Liver (tissue), 9 donors: Measurements from ENCODE around the gene PABPN1L. TPM values are rescaled to one million over a fixed set of nuclear protein-coding genes. Genes with fewer than 3 reads are reported as not detected.
"Not testable (repeated sequence)": the region's sequence is repeated elsewhere in the genome, so short reads cannot be mapped to it uniquely, and the experiment has no call there.

ENCODE experiments used
- DNase-seq: peaks from one replicate; pipeline ENCODE4 v3.0.0-alpha.2; 2017; ENCODE audit warnings: low spot score
- H3K27ac ChIP-seq, 2 donors: one replicate each; pipeline ENCODE4 v1.7.0; 2013; ENCODE audit warnings: inconsistent platforms in 2 of 2, low read length in 2 of 2, control low read depth in 1 of 2, low read depth in 1 of 2, mild to moderate bottlenecking in 1 of 2
- H3K27me3 ChIP-seq, 4 donors: one replicate each; pipeline versions ENCODE4 v1.6.1 to v1.7.0; 2013; ENCODE audit warnings: low read length in 3 of 4, inconsistent platforms in 1 of 4, mild to moderate bottlenecking in 1 of 4, moderate library complexity in 1 of 4; ENCODE audit not compliant: control insufficient read depth in 4 of 4, insufficient read depth in 4 of 4
- H3K36me3 ChIP-seq, 4 donors: one replicate each; pipeline versions ENCODE4 v1.6.1 to v1.7.0; 2013; ENCODE audit warnings: low read length in 3 of 4, mild to moderate bottlenecking in 3 of 4, low read depth in 1 of 4, moderate library complexity in 1 of 4; ENCODE audit not compliant: control insufficient read depth in 4 of 4, insufficient read depth in 3 of 4
- H3K4me1 ChIP-seq, 4 donors: one replicate each; pipeline versions ENCODE4 v1.6.1 to v1.7.0; 2013; ENCODE audit warnings: low read length in 3 of 4, mild to moderate bottlenecking in 3 of 4, moderate library complexity in 1 of 4; ENCODE audit not compliant: control insufficient read depth in 4 of 4, insufficient read depth in 4 of 4
- H3K4me3 ChIP-seq, 3 donors: one replicate each; pipeline versions ENCODE4 v1.6.1 to v1.7.0; 2013; ENCODE audit warnings: low read length in 3 of 3, control low read depth in 1 of 3, low read depth in 1 of 3, mild to moderate bottlenecking in 1 of 3
- H3K9ac ChIP-seq, 2 donors: one replicate each; pipeline ENCODE4 v1.7.0; 2013; ENCODE audit warnings: low read length in 2 of 2, mild to moderate bottlenecking in 2 of 2, moderate library complexity in 2 of 2, control low read depth in 1 of 2, low read depth in 1 of 2
- H3K9me3 ChIP-seq, 4 donors: one replicate each; pipeline versions ENCODE4 v1.6.1 to v1.7.0; 2013; ENCODE audit warnings: low read length in 3 of 4; ENCODE audit not compliant: control insufficient read depth in 4 of 4
- EGR1 ChIP-seq, 2 donors: IDR thresholded peaks; 2 replicates each; pipeline ENCODE4 v1.6.1; 2016 to 2018; ENCODE audit warnings: antibody characterized with exemption in 2 of 2, low read depth in 2 of 2
- FOXA2 ChIP-seq: IDR thresholded peaks from 2 replicates; pipeline ENCODE4 v1.6.1; 2016; ENCODE audit warnings: antibody characterized with exemption
- GABPA ChIP-seq, 2 donors: IDR thresholded peaks in 1 of 2; conservative IDR thresholded peaks in 1 of 2; 2 replicates each; pipeline ENCODE4 v1.6.1; 2016; ENCODE audit warnings: antibody characterized with exemption in 2 of 2, mild to moderate bottlenecking in 1 of 2, moderate library complexity in 1 of 2
- JUND ChIP-seq, 2 donors: IDR thresholded peaks; 2 replicates each; pipeline ENCODE4 v1.6.1; 2016; ENCODE audit warnings: antibody characterized with exemption in 2 of 2
- NR2F2 ChIP-seq: IDR thresholded peaks from 2 replicates; pipeline ENCODE4 v1.6.1; 2016; ENCODE audit warnings: antibody characterized with exemption
- RAD21 ChIP-seq, 2 donors: IDR thresholded peaks; 2 replicates each; pipeline ENCODE4 v1.6.1; 2016; ENCODE audit warnings: antibody characterized with exemption in 2 of 2, mild to moderate bottlenecking in 2 of 2
- SP1 ChIP-seq: IDR thresholded peaks from 2 replicates; pipeline ENCODE4 v1.6.1; 2018; ENCODE audit warnings: antibody characterized with exemption, mild to moderate bottlenecking
- TAF1 ChIP-seq: conservative IDR thresholded peaks from 2 replicates; pipeline ENCODE4 v1.6.1; 2016; ENCODE audit warnings: antibody characterized with exemption, mild to moderate bottlenecking
- YY1 ChIP-seq: IDR thresholded peaks from 2 replicates; pipeline ENCODE4 v1.6.1; 2016; ENCODE audit warnings: antibody characterized with exemption, mild to moderate bottlenecking
- WGBS: extraction: QIAGEN DNeasy Blood & Tissue Kit; methylation state at CpG from one replicate; pipeline ENCODE4 v1.1.7; 2013; 5-methylcytosine and 5-hydroxymethylcytosine counted together
- polyA plus RNA-seq, 2 donors: library from polyadenylated mRNA; stranded (reverse) in 1 of 2; unstranded in 1 of 2; fragments of 200-250 nt in 1 of 2; fragments of >200 nt in 1 of 2; fragmentation: Nextera tagmentation in 1 of 2; extraction: Ambion mirVana in 1 of 2; gene quantifications; one replicate each; pipeline versions ENCODE4 v1.2.1 to v1.2.3, GENCODE V29; 2013 to 2015
- total RNA-seq, 2 donors: library from RNA; depleted of rRNA; stranded (reverse); fragments of >200 nt; gene quantifications; one replicate each; pipeline ENCODE4 v1.2.3, GENCODE V29; 2014
- TF ChIP-seq, protein P1 (sequence below): IDR thresholded peaks from 2 replicates; pipeline ENCODE4 v1.6.1; 2016; ENCODE audit warnings: antibody characterized with exemption, mild to moderate bottlenecking
- TF ChIP-seq, protein P2 (sequence below): fragments of 150-350 bp; IDR thresholded peaks from 2 replicates; pipeline ENCODE4 v1.5.1; 2017; ENCODE audit warnings: improper control_type of control experiment, low read depth, low read length; ENCODE audit not compliant: missing input control
- TF ChIP-seq, protein P3 (sequence below): IDR thresholded peaks from 2 replicates; pipeline ENCODE4 v1.6.1; 2016; ENCODE audit warnings: antibody characterized with exemption
- donor health status: healthy.
- donor health status: healthy.
- donor health status: healthy.
- donor health status: healthy.
- donor health status: healthy.

Gene PABPN1L
- total and polyA plus RNA-seq, 4 donors, result 0.09 TPM; not detected in 3

DNA sequence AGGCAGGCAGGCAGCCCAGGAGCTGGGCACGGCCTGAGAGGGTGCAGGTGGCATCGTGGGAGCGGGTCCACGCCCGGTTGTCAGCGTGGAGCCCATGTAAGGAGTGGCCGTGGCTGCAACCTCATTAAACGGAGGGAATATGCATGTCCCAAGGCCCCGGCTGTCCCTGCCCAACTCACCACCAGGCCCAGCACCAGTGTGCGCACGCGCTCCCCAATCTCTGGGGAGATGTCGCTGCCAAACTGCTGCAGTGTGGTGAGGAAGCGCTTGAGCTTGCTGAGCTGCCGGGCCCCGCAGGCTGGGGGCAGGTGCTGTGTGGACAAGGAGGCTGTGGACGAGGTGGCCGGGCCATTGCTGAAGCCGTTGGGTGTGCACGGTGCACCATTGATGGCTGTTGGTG is 25.6 kb upstream of the PABPN1L start:
- 91% methylated on average over 20 of the region's 20 CpGs for WGBS

DNA sequence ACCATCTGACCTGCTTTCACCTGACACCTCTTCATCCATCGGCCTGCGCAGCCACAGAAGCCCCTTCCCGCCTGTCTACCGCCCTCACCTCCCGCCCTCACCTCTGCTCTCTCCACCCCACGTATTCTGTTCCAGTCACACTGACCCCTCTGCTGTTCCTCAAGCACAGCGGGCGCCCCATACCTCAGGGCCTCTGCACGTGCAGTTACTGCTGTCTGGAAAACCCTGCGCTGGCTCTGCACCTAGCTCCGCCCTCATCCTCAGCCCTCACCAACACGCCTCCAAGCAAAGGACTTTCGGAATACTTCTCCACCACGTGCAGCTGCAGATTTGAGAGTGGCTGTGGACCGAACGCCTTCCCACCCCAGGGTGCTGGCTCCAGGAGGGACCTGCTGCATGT is 24.6 kb upstream of the PABPN1L start:
- H3K36me3 ChIP-seq, result no peaks in the 10 kb centered on the region
- DNase-seq, result no peak
- WGBS, result 93% methylated on average over 16 of the region's 16 CpGs

More for the DNA sequence above, 25.6 kb upstream of the PABPN1L start:
- H3K36me3 ChIP-seq, result no peaks in the 10 kb centered on the region
- peaks cover 0 to 8% (median 5%) of the 10 kb centered on the region in 4 donors for H3K4me1 ChIP-seq
- H3K27ac ChIP-seq, result no peak overlapping the region
- no peak overlapping the region for H3K4me3 ChIP-seq
- no peak overlapping the region for H3K9ac ChIP-seq
- no peaks in the 10 kb centered on the region for H3K9me3 ChIP-seq
- H3K27me3 ChIP-seq, result no peaks in the 10 kb centered on the region
- no peak for TF ChIP-seq YY1
- TF ChIP-seq, protein P1, sequence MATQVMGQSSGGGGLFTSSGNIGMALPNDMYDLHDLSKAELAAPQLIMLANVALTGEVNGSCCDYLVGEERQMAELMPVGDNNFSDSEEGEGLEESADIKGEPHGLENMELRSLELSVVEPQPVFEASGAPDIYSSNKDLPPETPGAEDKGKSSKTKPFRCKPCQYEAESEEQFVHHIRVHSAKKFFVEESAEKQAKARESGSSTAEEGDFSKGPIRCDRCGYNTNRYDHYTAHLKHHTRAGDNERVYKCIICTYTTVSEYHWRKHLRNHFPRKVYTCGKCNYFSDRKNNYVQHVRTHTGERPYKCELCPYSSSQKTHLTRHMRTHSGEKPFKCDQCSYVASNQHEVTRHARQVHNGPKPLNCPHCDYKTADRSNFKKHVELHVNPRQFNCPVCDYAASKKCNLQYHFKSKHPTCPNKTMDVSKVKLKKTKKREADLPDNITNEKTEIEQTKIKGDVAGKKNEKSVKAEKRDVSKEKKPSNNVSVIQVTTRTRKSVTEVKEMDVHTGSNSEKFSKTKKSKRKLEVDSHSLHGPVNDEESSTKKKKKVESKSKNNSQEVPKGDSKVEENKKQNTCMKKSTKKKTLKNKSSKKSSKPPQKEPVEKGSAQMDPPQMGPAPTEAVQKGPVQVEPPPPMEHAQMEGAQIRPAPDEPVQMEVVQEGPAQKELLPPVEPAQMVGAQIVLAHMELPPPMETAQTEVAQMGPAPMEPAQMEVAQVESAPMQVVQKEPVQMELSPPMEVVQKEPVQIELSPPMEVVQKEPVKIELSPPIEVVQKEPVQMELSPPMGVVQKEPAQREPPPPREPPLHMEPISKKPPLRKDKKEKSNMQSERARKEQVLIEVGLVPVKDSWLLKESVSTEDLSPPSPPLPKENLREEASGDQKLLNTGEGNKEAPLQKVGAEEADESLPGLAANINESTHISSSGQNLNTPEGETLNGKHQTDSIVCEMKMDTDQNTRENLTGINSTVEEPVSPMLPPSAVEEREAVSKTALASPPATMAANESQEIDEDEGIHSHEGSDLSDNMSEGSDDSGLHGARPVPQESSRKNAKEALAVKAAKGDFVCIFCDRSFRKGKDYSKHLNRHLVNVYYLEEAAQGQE, result no peak
- no peak for DNase-seq

DNA sequence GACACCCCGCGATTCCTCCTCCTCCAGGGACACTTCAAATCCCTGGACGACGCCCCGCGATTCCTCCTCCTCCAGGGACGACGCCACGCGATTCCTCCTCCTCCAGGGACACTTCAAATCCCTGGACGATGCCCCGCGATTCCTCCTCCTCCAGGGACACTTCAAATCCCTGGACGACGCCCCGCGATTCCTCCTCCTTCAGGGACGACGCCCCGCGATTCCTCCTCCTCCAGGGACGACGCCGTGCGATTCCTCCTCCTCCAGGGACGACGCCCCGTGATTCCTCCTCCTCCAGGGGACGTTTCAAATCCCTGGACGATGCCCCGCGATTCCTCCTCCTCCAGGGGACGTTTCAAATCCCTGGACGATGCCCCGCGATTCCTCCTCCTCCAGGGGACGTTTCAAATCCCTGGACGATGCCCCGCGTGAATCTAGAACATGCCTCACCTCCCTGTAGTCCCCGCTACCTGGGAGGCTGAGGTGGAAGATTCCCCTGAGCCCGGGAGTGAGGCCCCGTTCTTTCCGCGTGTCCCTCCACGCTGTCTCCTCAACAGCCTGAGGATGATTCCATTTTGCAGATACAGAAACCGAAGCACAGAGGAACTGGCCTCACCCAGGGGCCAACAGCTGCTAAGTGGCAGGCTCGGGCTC is 23.4 kb upstream of the PABPN1L start:
- not testable (repeated sequence) for H3K4me3 ChIP-seq, H3K9ac ChIP-seq, H3K27ac ChIP-seq, H3K9me3 ChIP-seq, DNase-seq, H3K36me3 ChIP-seq, H3K27me3 ChIP-seq, H3K4me1 ChIP-seq
- 95% methylated on average over 48 of the region's 48 CpGs for WGBS

More for the DNA sequence above, 24.6 kb upstream of the PABPN1L start:
- Histone ChIP-seq H3K9me3 (no peaks in the 10 kb centered on the region), H3K27ac (no peak overlapping the region), H3K4me3 (no peak overlapping the region), H3K9ac (no peak overlapping the region), H3K4me1 (peaks cover 0 to 8% (median 5%) of the 10 kb centered on the region in 4 donors), H3K27me3 (no peaks in the 10 kb centered on the region)
- TF ChIP-seq, protein P2, sequence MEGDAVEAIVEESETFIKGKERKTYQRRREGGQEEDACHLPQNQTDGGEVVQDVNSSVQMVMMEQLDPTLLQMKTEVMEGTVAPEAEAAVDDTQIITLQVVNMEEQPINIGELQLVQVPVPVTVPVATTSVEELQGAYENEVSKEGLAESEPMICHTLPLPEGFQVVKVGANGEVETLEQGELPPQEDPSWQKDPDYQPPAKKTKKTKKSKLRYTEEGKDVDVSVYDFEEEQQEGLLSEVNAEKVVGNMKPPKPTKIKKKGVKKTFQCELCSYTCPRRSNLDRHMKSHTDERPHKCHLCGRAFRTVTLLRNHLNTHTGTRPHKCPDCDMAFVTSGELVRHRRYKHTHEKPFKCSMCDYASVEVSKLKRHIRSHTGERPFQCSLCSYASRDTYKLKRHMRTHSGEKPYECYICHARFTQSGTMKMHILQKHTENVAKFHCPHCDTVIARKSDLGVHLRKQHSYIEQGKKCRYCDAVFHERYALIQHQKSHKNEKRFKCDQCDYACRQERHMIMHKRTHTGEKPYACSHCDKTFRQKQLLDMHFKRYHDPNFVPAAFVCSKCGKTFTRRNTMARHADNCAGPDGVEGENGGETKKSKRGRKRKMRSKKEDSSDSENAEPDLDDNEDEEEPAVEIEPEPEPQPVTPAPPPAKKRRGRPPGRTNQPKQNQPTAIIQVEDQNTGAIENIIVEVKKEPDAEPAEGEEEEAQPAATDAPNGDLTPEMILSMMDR, result no peak
- TF ChIP-seq TAF1, result no peak
- no peak for TF ChIP-seq RAD21 (IDR thresholded peaks at IDR 0.05)
- TF ChIP-seq, protein P3, sequence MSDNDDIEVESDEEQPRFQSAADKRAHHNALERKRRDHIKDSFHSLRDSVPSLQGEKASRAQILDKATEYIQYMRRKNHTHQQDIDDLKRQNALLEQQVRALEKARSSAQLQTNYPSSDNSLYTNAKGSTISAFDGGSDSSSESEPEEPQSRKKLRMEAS, result no peak
- no peak for TF ChIP-seq JUND (IDR thresholded peaks at IDR 0.05)
- TF ChIP-seq FOXA2, result no peak
- TF ChIP-seq GABPA (IDR thresholded peaks at IDR 0.05 in 1 of 2, conservative IDR thresholded peaks at IDR 0.05 in 1 of 2), result no peak
- no peak for TF ChIP-seq SP1
- TF ChIP-seq EGR1 (IDR thresholded peaks at IDR 0.05; ENCODE audit: low read depth in 2 of 2), result no peak
- TF ChIP-seq NR2F2, result no peak
